Esophagus muscularis mucosa (tissue), 4 donors: ENCODE data around the gene STRBP. TPM values are rescaled to one million over a fixed set of nuclear protein-coding genes. Genes with fewer than 3 reads are reported as not detected.

Experiments used
- DNase-seq: peaks from one replicate; pipeline ENCODE4 v3.0.0-alpha.2; 2017; ENCODE audit errors: extremely low spot score
- H3K27ac ChIP-seq, 4 donors: fragments of 200-600 bp; sonication (generic); replicated peaks in 1 of 4; 1 replicate in 3 of 4; 2 replicates in 1 of 4; pipeline ENCODE4 v1.5.1; 2016 to 2019; ENCODE audit warnings: mild to moderate bottlenecking in 1 of 4
- H3K27me3 ChIP-seq, 4 donors: fragments of 200-600 bp; sonication (generic); one replicate each; pipeline versions ENCODE4 v1.5.1 to v1.6.0; 2016 to 2019
- H3K36me3 ChIP-seq, 4 donors: fragments of 200-600 bp; sonication (generic); one replicate each; pipeline ENCODE4 v1.5.1; 2016 to 2019
- H3K4me1 ChIP-seq, 4 donors: fragments of 200-600 bp; sonication (generic); one replicate each; pipeline ENCODE4 v1.5.1; 2016 to 2019
- H3K4me3 ChIP-seq, 4 donors: fragments of 200-600 bp; sonication (generic); 1 replicate in 2 of 4; 2 replicates in 2 of 4; pipeline ENCODE4 v1.5.1; 2016 to 2019; ENCODE audit warnings: mild to moderate bottlenecking in 4 of 4, moderate library complexity in 1 of 4
- H3K9me3 ChIP-seq, 4 donors: fragments of 200-600 bp; sonication (generic); 1 replicate in 3 of 4; 2 replicates in 1 of 4; pipeline ENCODE4 v1.5.1; 2016 to 2019
- EP300 ChIP-seq: sonication (generic); formaldehyde crosslinking; IDR thresholded peaks from one replicate; pipeline ENCODE4 v1.6.1; 2017; ENCODE audit warnings: antibody characterized with exemption
- POLR2A ChIP-seq: fragments of 450-650 bp; IDR thresholded peaks from one replicate; pipeline ENCODE4 v1.6.1; 2017; ENCODE audit warnings: antibody characterized with exemption, moderate library complexity, mild to moderate bottlenecking, low read depth
- POLR2AphosphoS5 ChIP-seq, 2 donors: sonication (generic); formaldehyde crosslinking; IDR thresholded peaks; one replicate each; pipeline ENCODE4 v1.6.1; 2017; ENCODE audit warnings: antibody characterized with exemption in 2 of 2
- WGBS: methylation state at CpG from one replicate; pipeline ENCODE4 v1.1.5; 2018; 5-methylcytosine and 5-hydroxymethylcytosine counted together
- intact Hi-C: fragments of 100-400 bp; cut with DNase I; formaldehyde crosslinking; loops from one replicate; pipeline ENCODE4 v1.15.1; 2023
- total RNA-seq, 4 donors: library from RNA; depleted of rRNA; stranded (reverse); fragments of >200 nt; gene quantifications; one replicate each; pipeline versions ENCODE4 v1.1.0 to v1.2.1, GENCODE V29; 2016
- TF ChIP-seq, protein P1 (sequence below), 3 experiments: fragments of 200-600 bp in 2 of 3; fragments of 450-650 bp in 1 of 3; sonication (generic) in 2 of 3; IDR thresholded peaks; one replicate each; pipeline ENCODE4 v1.5.1; 2017 to 2019; ENCODE audit warnings: antibody characterized with exemption in 3 of 3, mild to moderate bottlenecking in 2 of 3, moderate library complexity in 1 of 3

The STRBP gene
- total RNA-seq, 4 donors from 2014 or later, result 11.2 to 20.6 (median 14.5) TPM

- intact Hi-C loops, result no loop called here
- H3K4me1 ChIP-seq, result peaks cover 22 to 42% (median 37%) of the 10 kb centered on the region in 4 donors
- peak overlapping the region; percentile 39 to 62 (median 51) for H3K27ac ChIP-seq
- no peaks in the 10 kb centered on the region for H3K36me3 ChIP-seq
- H3K9me3 ChIP-seq, result no peaks in the 10 kb centered on the region
- 72% methylated on average over 1 of the region's 1 CpG for WGBS
- H3K27me3 ChIP-seq, result no peaks in the 10 kb centered on the region
- DNase-seq, result no peak
- TF ChIP-seq POLR2AphosphoS5 (IDR thresholded peaks at IDR 0.05) (no peak), EP300 (no peak), POLR2A (no peak)
- H3K4me3 ChIP-seq, result no peak overlapping the region
Measured at GRCh38 chr9:123120953-123121352, 147.4 kb downstream of the STRBP start.

- Histone ChIP-seq H3K4me1 (peaks cover 28 to 50% (median 45%) of the 10 kb centered on the region in 4 donors), H3K4me3 (no peak overlapping the region), H3K36me3 (no peaks in the 10 kb centered on the region), H3K27ac (peak overlapping the region; percentile 39 to 62 (median 51)), H3K9me3 (no peaks in the 10 kb centered on the region), H3K27me3 (no peaks in the 10 kb centered on the region)
- TF ChIP-seq EP300 (no peak), POLR2AphosphoS5 (IDR thresholded peaks at IDR 0.05) (no peak), POLR2A (no peak)
- TF ChIP-seq, protein P1, sequence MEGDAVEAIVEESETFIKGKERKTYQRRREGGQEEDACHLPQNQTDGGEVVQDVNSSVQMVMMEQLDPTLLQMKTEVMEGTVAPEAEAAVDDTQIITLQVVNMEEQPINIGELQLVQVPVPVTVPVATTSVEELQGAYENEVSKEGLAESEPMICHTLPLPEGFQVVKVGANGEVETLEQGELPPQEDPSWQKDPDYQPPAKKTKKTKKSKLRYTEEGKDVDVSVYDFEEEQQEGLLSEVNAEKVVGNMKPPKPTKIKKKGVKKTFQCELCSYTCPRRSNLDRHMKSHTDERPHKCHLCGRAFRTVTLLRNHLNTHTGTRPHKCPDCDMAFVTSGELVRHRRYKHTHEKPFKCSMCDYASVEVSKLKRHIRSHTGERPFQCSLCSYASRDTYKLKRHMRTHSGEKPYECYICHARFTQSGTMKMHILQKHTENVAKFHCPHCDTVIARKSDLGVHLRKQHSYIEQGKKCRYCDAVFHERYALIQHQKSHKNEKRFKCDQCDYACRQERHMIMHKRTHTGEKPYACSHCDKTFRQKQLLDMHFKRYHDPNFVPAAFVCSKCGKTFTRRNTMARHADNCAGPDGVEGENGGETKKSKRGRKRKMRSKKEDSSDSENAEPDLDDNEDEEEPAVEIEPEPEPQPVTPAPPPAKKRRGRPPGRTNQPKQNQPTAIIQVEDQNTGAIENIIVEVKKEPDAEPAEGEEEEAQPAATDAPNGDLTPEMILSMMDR (IDR thresholded peaks at IDR 0.05), result no peak
- DNase-seq, result no peak
- 50% methylated on average over 4 of the region's 5 CpGs for WGBS
- intact Hi-C loops, result no loop called here
Measured at GRCh38 chr9:123120131-123120530, 148.3 kb downstream of the STRBP start.

GRCh38 chr9:123119566-123119965 is 148.8 kb downstream of the STRBP start:
- no peaks in the 10 kb centered on the region for H3K27me3 ChIP-seq
- H3K36me3 ChIP-seq, result no peaks in the 10 kb centered on the region
- WGBS, result 67% methylated on average over 6 of the region's 7 CpGs
- H3K9me3 ChIP-seq, result no peaks in the 10 kb centered on the region
- H3K4me1 ChIP-seq, result peaks cover 29 to 53% (median 48%) of the 10 kb centered on the region in 4 donors
- TF ChIP-seq EP300, result no peak
- peak in 1 of 2 donors; percentile 37 for TF ChIP-seq POLR2AphosphoS5 (IDR thresholded peaks at IDR 0.05)
- peak overlapping the region; percentile 39 to 62 (median 59) for H3K27ac ChIP-seq
- DNase-seq, result no peak
- intact Hi-C loops, result no loop called here
- no peak overlapping the region for H3K4me3 ChIP-seq

GRCh38 chr9:123116036-123116435 is 152.3 kb downstream of the STRBP start:
- WGBS, result 82% methylated on average over 6 of the region's 6 CpGs
- Histone ChIP-seq H3K9me3 (no peaks in the 10 kb centered on the region), H3K27me3 (no peaks in the 10 kb centered on the region), H3K4me1 (peaks cover 40 to 59% (median 54%) of the 10 kb centered on the region in 4 donors), H3K27ac (no peak overlapping the region), H3K36me3 (no peaks in the 10 kb centered on the region), H3K4me3 (no peak overlapping the region)
- intact Hi-C loops, result no loop called here
- no peak for TF ChIP-seq POLR2AphosphoS5 (IDR thresholded peaks at IDR 0.05)
- no peak for TF ChIP-seq POLR2A
- no peak for TF ChIP-seq EP300
- TF ChIP-seq, protein P1 (IDR thresholded peaks at IDR 0.05), result no peak
- DNase-seq, result no peak

DNA sequence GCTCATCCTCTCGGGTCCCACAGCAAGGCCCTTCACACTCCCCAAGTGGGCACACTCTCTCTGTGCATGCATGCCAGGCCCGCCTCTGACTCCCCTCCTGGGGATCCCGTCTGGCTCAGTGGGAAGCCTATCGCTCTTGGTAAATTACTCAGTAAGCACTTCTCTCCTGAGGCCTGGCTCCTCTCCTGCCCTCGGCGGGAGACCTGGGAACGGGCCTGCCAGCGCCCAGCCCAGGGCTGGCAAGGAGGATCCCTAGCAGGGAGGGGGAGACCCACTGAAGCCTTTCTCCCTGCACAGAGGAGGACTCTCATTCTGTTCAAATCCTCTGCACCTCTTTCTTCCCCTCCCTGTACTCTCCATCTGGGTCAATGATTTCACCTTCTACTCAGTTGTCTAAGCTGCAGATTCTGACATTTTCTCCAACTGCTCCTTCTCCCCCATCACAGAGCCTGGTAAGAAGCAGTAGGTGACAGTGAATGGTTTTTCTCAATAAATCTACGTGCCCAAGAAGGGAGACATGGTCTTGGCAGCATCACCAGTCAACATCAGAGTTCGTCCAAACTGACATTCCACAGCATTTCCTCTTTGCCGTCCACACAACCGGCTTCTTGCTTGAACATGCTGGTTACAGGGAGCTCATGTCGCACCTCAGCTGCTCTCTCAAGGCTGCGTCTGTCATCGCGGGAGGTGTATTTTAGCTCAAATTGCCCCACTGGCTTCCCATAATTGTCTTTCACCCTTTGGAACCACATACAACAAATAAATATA is 153.1 kb downstream of the STRBP start:
- TF ChIP-seq, protein P1 (IDR thresholded peaks at IDR 0.05), result no peak
- no peak for TF ChIP-seq POLR2A
- TF ChIP-seq POLR2AphosphoS5 (IDR thresholded peaks at IDR 0.05), result no peak
- no peak for TF ChIP-seq EP300
- Histone ChIP-seq H3K27ac (no peak overlapping the region), H3K4me1 (peaks cover 40 to 52% (median 46%) of the 10 kb centered on the region in 4 donors), H3K4me3 (no peak overlapping the region), H3K9me3 (no peaks in the 10 kb centered on the region), H3K36me3 (peaks cover 0 to 6% (median 2%) of the 10 kb centered on the region in 4 donors), H3K27me3 (no peaks in the 10 kb centered on the region)
- DNase-seq, result no peak
- 80% methylated on average over 16 of the region's 16 CpGs for WGBS
- intact Hi-C loops, result no loop called here
